Measurements from ENCODE around the gene CFAP74.
A peak's percentile ranks its signal among the peaks of the same experiment; 100 is the strongest.

Gene CFAP74

GRCh38 chr1:2003541-2004131, at the start of gene CFAP74:
Gene CFAP74, minus strand, starts transcription at chr1:2003786. Its CDS starts 12,830 bp downstream, at chr1:1990956.
- peak; percentile 66 for DNase-seq

GRCh38 chr1:2053217-2053616, 49.6 kb upstream of the CFAP74 start:
- DNase-seq, result no peak

- DNase-seq, result no peak
These were observed 49.2 kb upstream of the CFAP74 start for GRCh38 chr1:2052756-2053155.

GRCh38 chr1:2052054-2052679, 48.6 kb upstream of the CFAP74 start:
- no peak for DNase-seq

DNA sequence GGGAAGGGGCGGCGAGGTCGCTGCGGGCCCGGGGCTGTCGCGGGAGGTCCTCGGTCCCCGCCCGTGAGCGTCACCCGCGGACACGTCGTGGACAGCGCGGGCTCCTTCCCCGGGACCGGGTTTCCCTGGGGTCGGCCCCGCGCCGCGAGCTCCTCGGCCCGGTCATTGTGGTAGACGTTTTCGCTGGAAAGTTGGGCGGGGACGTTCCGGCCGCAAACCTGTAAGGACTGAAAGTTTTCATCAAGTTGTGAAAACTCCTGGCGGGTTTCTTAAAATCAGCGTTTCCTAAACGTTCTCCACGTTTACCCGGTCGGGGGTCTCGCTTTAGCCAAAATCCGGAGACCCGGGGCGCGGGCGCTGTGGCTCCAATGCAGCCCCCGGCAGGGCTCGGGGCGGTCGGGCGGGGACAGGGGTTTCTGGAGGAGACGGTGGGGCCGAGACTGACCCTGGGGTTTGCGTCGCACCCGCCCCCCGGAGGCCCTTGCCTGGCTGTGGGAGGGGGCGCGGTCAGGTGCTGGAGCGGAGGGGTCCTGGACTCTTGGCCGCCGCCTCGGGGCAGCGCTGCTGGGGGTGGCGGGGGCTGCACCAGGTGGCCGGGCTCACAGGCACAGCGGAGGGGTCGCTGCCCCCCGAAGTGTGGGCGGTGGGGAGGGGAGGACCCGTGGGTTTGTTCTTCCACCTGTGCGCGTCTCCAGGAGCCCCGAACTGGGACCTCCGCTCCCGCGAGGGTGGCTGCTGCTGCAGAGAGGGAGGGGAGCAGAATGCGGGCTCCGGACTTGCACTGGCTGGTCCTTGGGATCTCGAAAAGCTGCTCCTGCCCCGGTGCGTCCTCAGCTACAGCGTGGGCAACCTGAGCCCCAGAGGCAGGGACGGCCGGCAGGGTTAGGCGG, 47.5 kb upstream of the CFAP74 start:
- no peak for DNase-seq

GRCh38 chr1:2050461-2050792, 46.8 kb upstream of the CFAP74 start:
- DNase-seq, result peak; percentile 32

GRCh38 chr1:2049718-2050431, 46.3 kb upstream of the CFAP74 start, which contains the start of gene PRKCZ:
Gene PRKCZ, plus strand, starts transcription at chr1:2050411. Its CDS starts 220 bp downstream, at chr1:2050631.
- peak; percentile 77 for DNase-seq

GRCh38 chr1:2049225-2049717, 45.7 kb upstream of the CFAP74 start:
- DNase-seq, result no peak

DNA sequence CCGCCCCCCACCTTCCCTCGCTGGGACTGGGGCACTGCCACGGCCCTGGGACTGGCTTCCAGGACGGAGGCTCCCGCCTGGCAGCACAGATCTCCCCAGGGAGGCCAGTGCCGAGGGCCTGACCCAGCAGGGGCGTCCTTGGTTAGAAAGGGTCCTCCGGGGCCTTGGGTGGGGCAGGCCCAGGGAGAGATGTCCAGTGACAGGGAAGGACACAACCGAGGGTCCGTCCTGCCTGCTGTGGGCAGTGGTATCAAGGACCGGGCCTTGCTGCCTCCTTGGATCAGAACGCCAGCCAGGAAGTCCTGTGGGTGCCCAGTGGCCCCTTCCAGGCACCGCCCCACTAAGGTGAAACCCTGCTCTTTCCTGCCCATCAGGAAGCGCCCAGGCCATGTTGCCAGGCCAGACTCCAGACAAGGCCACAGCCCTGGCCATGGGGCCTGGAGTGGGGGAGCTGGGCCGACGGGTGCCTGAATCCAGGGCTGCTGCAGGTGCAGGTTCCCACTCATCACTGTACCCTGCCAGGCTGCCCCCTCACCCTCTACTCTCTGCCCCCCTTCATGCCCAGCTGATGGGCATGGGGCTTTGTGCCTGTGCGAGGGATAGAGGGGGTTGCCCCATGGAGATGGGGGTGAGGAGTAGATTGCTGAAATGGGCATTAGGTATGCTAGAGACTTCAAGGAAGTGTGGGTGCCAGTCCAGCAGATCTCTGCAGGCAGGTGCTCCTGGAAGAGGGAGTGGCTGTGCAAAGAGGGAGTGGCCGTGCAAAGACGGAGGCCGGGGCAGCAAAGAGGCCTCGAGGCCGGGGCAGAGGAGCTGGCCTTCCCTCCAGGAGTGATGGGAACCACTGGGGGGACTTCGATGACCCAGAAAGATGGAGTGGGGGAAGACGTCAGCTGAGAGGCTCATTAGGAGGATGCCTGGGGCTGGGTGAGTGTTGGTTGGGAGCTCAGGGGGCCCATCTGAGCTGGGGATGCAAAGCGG, 44.5 kb upstream of the CFAP74 start:
- DNase-seq, result no peak

GRCh38 chr1:2046953-2047748, 43.6 kb upstream of the CFAP74 start:
- DNase-seq, result no peak

DNA sequence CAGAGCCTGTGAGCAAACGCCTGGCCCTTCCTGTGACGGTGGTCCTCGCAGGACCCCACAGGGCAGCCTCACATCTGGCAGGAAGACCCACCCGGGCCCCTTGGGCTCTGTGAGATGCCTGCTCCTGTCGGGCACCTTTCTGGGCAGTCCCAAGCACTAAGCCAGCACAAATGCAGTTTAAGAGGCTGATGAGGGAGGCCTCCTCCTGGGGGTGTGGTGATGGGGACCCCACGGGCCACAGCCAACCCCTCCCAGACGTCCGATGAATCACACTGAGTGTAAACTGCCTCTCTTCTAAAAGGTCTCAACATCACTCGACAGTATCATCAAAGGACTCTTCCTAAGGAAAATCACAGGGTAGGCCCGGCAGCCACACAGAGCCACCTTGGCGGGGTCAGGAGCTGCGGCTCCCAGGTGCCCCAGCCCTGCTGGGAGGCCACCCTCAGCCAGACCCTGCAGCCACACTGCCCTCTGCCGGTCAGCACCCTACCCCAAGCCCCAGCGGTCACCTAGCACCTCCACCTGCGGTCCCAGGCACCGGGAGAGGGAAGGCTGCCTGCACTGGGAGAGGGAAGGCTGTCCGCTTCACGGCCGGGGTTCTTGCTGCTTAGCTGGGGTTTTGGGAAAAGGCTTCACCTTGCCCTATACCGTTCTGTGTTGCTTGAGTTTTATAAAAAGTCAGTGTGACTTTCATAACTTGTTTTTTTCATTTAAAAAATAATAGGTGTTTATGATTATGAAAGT, 42.8 kb upstream of the CFAP74 start:
- peak; percentile 56 for DNase-seq

GRCh38 chr1:2045468-2046173, 42.0 kb upstream of the CFAP74 start:
- DNase-seq, result no peak

DNA sequence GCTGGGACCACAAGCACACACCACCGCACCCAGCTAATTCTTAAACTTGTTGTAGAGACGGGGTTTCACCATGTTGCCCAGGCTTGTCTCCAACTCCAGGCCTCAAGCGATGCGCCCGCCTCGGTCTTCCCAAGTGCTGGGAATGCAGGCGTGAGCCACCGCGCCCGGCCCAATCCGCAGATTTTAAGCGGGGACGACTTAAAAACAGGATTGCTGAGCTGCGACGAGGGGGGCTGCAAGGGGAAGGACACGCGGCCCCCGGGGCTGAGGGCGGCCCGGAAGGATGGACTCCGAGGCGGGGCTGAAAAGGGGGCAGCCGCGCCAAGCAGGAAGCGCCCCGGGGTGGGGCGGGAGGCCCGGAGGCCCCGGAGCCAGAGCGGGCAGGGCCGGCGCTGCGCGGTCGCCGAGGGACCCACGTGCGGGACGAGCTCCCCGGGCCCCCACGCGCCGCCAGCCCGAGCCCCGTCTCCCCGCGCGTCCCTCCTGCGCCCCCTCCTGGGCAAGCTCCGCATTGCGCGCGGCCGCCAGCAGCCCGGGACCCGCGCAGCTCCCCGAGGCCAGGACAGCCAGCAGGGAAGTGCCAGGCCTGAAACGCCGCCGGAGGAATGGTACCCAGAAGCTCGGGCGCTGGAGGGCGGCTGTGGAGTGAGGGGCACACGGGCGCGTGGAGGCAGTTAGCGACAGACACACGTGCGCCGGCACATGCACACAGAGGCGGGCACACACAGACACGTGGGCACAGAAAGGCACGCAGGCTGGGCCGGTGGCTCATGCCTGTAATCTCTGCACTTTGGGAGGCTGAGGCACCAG, 41.1 kb upstream of the CFAP74 start:
- DNase-seq, result peak; percentile 76

DNA sequence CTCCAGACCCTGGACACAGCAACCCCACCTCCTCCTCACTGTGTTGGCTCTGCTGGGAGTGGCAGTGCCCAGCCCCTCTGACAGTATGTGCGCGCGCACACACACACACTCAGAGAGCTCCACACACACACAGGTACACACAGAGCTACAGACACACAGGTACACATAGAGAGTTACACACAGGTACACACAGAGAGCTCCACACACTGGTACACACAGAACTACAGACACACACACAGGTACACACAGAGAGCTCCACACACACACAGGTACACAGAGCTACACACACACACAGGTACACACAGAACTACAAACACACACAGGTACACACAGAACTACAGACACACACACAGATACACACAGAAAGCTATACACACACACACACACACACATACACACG, 40.3 kb upstream of the CFAP74 start:
- DNase-seq, result no peak

GRCh38 chr1:2042830-2043773, 39.5 kb upstream of the CFAP74 start:
- DNase-seq, result no peak

GRCh38 chr1:2041887-2042286, 38.3 kb upstream of the CFAP74 start:
- DNase-seq, result no peak

GRCh38 chr1:2041305-2041704, 37.7 kb upstream of the CFAP74 start:
- DNase-seq, result no peak
